CD4-positive, alpha-beta memory T cell (primary cell): ENCODE data around the gene SRCIN1. TPM values are rescaled to one million over a fixed set of nuclear protein-coding genes. Genes with fewer than 3 reads are reported as not detected.
"Not testable (repeated sequence)": the region's sequence is repeated elsewhere in the genome, so short reads cannot be mapped to it uniquely, and the experiment has no call there.

ENCODE experiments used
- CTCF ChIA-PET: fragments of 350-600 bp; sonication (Branson Sonifier 250); formaldehyde crosslinking; loops from one replicate; lab custom pipeline; 2021; ENCODE audit warnings: inconsistent platforms; ENCODE audit not compliant: partially characterized antibody; lab: Charles Lee
- POLR2A ChIA-PET: fragments of 350-600 bp; sonication (Branson Sonifier 250); formaldehyde crosslinking; loops from one replicate; lab custom pipeline; 2021; ENCODE audit not compliant: partially characterized antibody; lab: Charles Lee
- DNase-seq, 5 donors: peaks; one replicate each; pipeline versions ENCODE4 v3.0.0 to v3.0.0-alpha.2; 2020 to 2022; ENCODE audit warnings: mixed read lengths in 1 of 5
- H3K27ac ChIP-seq: one replicate; pipeline ENCODE4 v1.7.0; 2013; ENCODE audit warnings: low read depth, low read length
- H3K27me3 ChIP-seq: 2 replicates; pipeline ENCODE4 v1.7.0; 2013; ENCODE audit warnings: mild to moderate bottlenecking, low read length, moderate library complexity; ENCODE audit not compliant: insufficient read depth
- H3K36me3 ChIP-seq: 2 replicates; pipeline ENCODE4 v1.7.0; 2013; ENCODE audit warnings: mild to moderate bottlenecking, low read length, moderate library complexity; ENCODE audit not compliant: insufficient read depth
- H3K4me1 ChIP-seq: 2 replicates; pipeline ENCODE4 v1.7.0; 2013; ENCODE audit warnings: mild to moderate bottlenecking, low read length, moderate library complexity; ENCODE audit not compliant: insufficient read depth
- H3K4me3 ChIP-seq, 2 donors: one replicate each; pipeline ENCODE4 v1.7.0; 2013; ENCODE audit warnings: low read length in 2 of 2, mild to moderate bottlenecking in 1 of 2
- H3K9me3 ChIP-seq, 2 donors: one replicate each; pipeline ENCODE4 v1.7.0; 2013; ENCODE audit warnings: low read length in 2 of 2, control low read depth in 1 of 2; ENCODE audit not compliant: control insufficient read depth in 1 of 2
- H3K27ac Mint-ChIP-seq, 7 donors: one replicate each; pipeline ENCODE4 v1.8.0; 2020 to 2021; ENCODE audit warnings: mixed read lengths in 7 of 7, mild to moderate bottlenecking in 6 of 7, inconsistent platforms in 3 of 7, moderate library complexity in 3 of 7
- H3K27me3 Mint-ChIP-seq, 2 donors: one replicate each; pipeline ENCODE4 v1.8.0; 2020 to 2021; ENCODE audit warnings: mixed read lengths in 2 of 2
- H3K36me3 Mint-ChIP-seq, 2 donors: one replicate each; pipeline ENCODE4 v1.8.0; 2020 to 2021; ENCODE audit warnings: mixed read lengths in 2 of 2, inconsistent platforms in 1 of 2, mild to moderate bottlenecking in 1 of 2
- H3K4me1 Mint-ChIP-seq, 4 donors: one replicate each; pipeline ENCODE4 v1.8.0; 2020 to 2021; ENCODE audit warnings: mixed read lengths in 4 of 4, mild to moderate bottlenecking in 1 of 4
- H3K4me3 Mint-ChIP-seq, 8 donors: one replicate each; pipeline ENCODE4 v1.8.0; 2020 to 2021; ENCODE audit warnings: mixed read lengths in 8 of 8, mild to moderate bottlenecking in 7 of 8, moderate library complexity in 6 of 8, inconsistent platforms in 3 of 8
- H3K9me3 Mint-ChIP-seq, 8 donors: one replicate each; pipeline ENCODE4 v1.8.0; 2020 to 2021; ENCODE audit warnings: mixed read lengths in 8 of 8, mild to moderate bottlenecking in 5 of 8, inconsistent platforms in 3 of 8, moderate library complexity in 1 of 8
- intact Hi-C: fragments of 100-400 bp; cut with micrococcal nuclease; formaldehyde crosslinking; loops from one replicate; pipeline ENCODE4 v1.15.1; 2023
- polyA plus RNA-seq, 2 donors: library from polyadenylated mRNA; unstranded; fragments of 300-500 nt; fragmentation: Illumina TruSeq; gene quantifications; one replicate each; pipeline ENCODE4 v1.2.3, GENCODE V29; 2021
- total RNA-seq, 2 experiments: library from RNA; stranded (reverse); gene quantifications; one replicate each; pipeline ENCODE4 v1.2.3, GENCODE V29; 2021

SRCIN1 gene
- total and polyA plus RNA-seq, 4 experiments from 2014 or later, result 0.28 to 0.79 TPM; not detected in 2

- H3K27ac ChIP-seq, result no peak overlapping the region
- CTCF ChIA-PET, result no interaction called here
- intact Hi-C loops, result no loop called here
These were observed 32.2 kb upstream of the SRCIN1 start for GRCh38 chr17:38637951-38638350.

DNA sequence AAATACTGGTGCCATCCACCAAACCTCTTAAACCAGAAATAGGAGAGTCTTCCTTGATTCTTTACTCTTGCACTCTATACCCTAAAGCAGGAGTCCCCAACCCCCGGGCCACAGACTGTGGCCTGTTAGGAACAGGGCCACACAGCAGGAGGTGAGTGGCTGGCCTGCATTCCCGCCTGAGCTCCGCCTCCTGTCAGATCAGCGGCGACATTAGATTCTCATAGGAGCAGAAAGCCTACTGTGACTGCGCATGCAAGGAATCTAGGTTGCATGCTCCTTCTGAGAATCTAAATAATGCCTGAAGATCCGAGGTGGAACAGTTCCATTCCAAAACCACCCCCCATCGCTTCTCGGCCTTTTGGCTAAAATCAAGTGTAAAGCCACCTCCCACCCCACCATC lies 30.3 kb upstream of the SRCIN1 start:
- Mint-ChIP-seq H3K9me3 (peaks cover 0 to 2% (median 0%) of the 10 kb centered on the region in 8 donors), H3K36me3 (no peaks in the 10 kb centered on the region), H3K4me3 (no peak overlapping the region), H3K27me3 (peaks cover 17 to 18% of the 10 kb centered on the region in 2 donors), H3K27ac (no peak overlapping the region), H3K4me1 (no peaks in the 10 kb centered on the region)
- ChIA-PET POLR2A (no interaction called here), CTCF (no interaction called here)
- no peak for DNase-seq
- H3K27me3 ChIP-seq, result no peaks in the 10 kb centered on the region
- no peaks in the 10 kb centered on the region for H3K9me3 ChIP-seq
- no peaks in the 10 kb centered on the region for H3K36me3 ChIP-seq
- H3K27ac ChIP-seq, result no peak overlapping the region
- H3K4me1 ChIP-seq, result no peaks in the 10 kb centered on the region
- no peak overlapping the region for H3K4me3 ChIP-seq
- intact Hi-C loops, result no loop called here

More at GRCh38 chr17:38637951-38638350, 32.2 kb upstream of the SRCIN1 start:
- Mint-ChIP-seq H3K36me3 (no peaks in the 10 kb centered on the region), H3K4me3 (no peak overlapping the region), H3K27ac (no peak overlapping the region), H3K27me3 (peaks cover 15 to 21% of the 10 kb centered on the region in 2 donors), H3K9me3 (peaks cover 0 to 2% (median 0%) of the 10 kb centered on the region in 8 donors), H3K4me1 (no peaks in the 10 kb centered on the region)
- Histone ChIP-seq H3K9me3 (no peaks in the 10 kb centered on the region), H3K27me3 (no peaks in the 10 kb centered on the region), H3K4me1 (no peaks in the 10 kb centered on the region), H3K4me3 (no peak overlapping the region), H3K36me3 (no peaks in the 10 kb centered on the region)
- no peak for DNase-seq
- POLR2A ChIA-PET, result no interaction called here

DNA sequence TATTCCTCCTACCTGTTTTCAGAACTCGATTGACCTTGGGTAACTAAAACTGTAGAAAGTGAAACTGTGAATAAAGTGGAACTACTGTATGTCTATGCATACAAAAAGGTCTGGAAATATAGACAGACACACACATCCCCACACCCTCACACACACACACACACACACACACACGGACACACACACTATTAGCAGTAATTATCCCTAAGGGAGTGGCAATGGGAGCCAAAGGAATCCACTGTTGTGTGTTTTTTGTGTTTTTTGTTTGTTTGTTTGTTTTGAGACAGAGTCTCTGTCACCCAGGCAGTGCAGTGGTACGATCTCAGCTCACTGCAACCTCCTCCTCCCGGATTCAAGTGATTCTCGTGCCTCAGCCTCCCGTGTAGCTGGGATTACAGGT lies 26.6 kb upstream of the SRCIN1 start:
- Mint-ChIP-seq H3K36me3 (no peaks in the 10 kb centered on the region), H3K27ac (no peak overlapping the region), H3K9me3 (peaks cover 0 to 2% (median 0%) of the 10 kb centered on the region in 8 donors), H3K4me3 (no peak overlapping the region), H3K4me1 (no peaks in the 10 kb centered on the region), H3K27me3 (peaks cover 10 to 17% of the 10 kb centered on the region in 2 donors)
- no peaks in the 10 kb centered on the region for H3K9me3 ChIP-seq
- no peak for DNase-seq
- H3K27ac ChIP-seq, result no peak overlapping the region
- no peaks in the 10 kb centered on the region for H3K4me1 ChIP-seq
- no peak overlapping the region for H3K4me3 ChIP-seq
- CTCF ChIA-PET, result no interaction called here
- H3K36me3 ChIP-seq, result no peaks in the 10 kb centered on the region
- intact Hi-C loops, result no loop called here
- POLR2A ChIA-PET, result no interaction called here
- no peaks in the 10 kb centered on the region for H3K27me3 ChIP-seq

GRCh38 chr17:38628441-38628840 lies 22.7 kb upstream of the SRCIN1 start:
- POLR2A ChIA-PET, result no interaction called here
- H3K27ac Mint-ChIP-seq, result no peak overlapping the region

GRCh38 chr17:38627957-38628356 lies 22.2 kb upstream of the SRCIN1 start:
- Mint-ChIP-seq H3K9me3 (no peaks in the 10 kb centered on the region), H3K36me3 (no peaks in the 10 kb centered on the region), H3K27ac (no peak overlapping the region), H3K27me3 (peaks cover 7 to 17% of the 10 kb centered on the region in 2 donors), H3K4me1 (peaks cover 2 to 6% (median 5%) of the 10 kb centered on the region in 4 donors), H3K4me3 (no peak overlapping the region)
- CTCF ChIA-PET, result no interaction called here
- no peaks in the 10 kb centered on the region for H3K9me3 ChIP-seq
- no peaks in the 10 kb centered on the region for H3K27me3 ChIP-seq
- no peak overlapping the region for H3K4me3 ChIP-seq
- intact Hi-C loops, result no loop called here
- no peak for DNase-seq
- POLR2A ChIA-PET, result no interaction called here
- no peak overlapping the region for H3K27ac ChIP-seq
- H3K36me3 ChIP-seq, result no peaks in the 10 kb centered on the region
- H3K4me1 ChIP-seq, result peaks cover 4% of the 10 kb centered on the region

More at GRCh38 chr17:38628441-38628840, 22.7 kb upstream of the SRCIN1 start:
- H3K4me1 ChIP-seq, result peaks cover 4% of the 10 kb centered on the region
- H3K36me3 ChIP-seq, result no peaks in the 10 kb centered on the region
- Mint-ChIP-seq H3K27me3 (peaks cover 7 to 17% of the 10 kb centered on the region in 2 donors), H3K4me1 (peaks cover 2 to 6% (median 5%) of the 10 kb centered on the region in 4 donors), H3K9me3 (no peaks in the 10 kb centered on the region), H3K36me3 (no peaks in the 10 kb centered on the region), H3K4me3 (no peak overlapping the region)
- DNase-seq, result no peak
- no peak overlapping the region for H3K27ac ChIP-seq
- H3K27me3 ChIP-seq, result no peaks in the 10 kb centered on the region
- CTCF ChIA-PET, result no interaction called here
- no peak overlapping the region for H3K4me3 ChIP-seq
- no peaks in the 10 kb centered on the region for H3K9me3 ChIP-seq
- intact Hi-C loops, result no loop called here

- H3K4me1 ChIP-seq, H3K36me3 Mint-ChIP-seq, CTCF ChIA-PET, H3K4me3 Mint-ChIP-seq, H3K4me1 Mint-ChIP-seq, H3K27ac ChIP-seq, H3K4me3 ChIP-seq, intact Hi-C loops, H3K9me3 Mint-ChIP-seq, H3K36me3 ChIP-seq, H3K9me3 ChIP-seq, DNase-seq, H3K27me3 ChIP-seq, POLR2A ChIA-PET: not testable (repeated sequence)
- peaks cover 9 to 23% of the 10 kb centered on the region in 2 donors for H3K27me3 Mint-ChIP-seq
- H3K27ac Mint-ChIP-seq, result peak overlapping the region in 1 of 7 donors; percentile 23
These were observed 21.0 kb upstream of the SRCIN1 start for GRCh38 chr17:38626606-38627226.

- H3K27me3 Mint-ChIP-seq, result peaks cover 17 to 29% of the 10 kb centered on the region in 2 donors
- H3K4me3 Mint-ChIP-seq, result peak overlapping the region in 1 of 8 donors; percentile 22
- no peaks in the 10 kb centered on the region for H3K9me3 Mint-ChIP-seq
- intact Hi-C loops, result no loop called here
- no peaks in the 10 kb centered on the region for H3K36me3 Mint-ChIP-seq
- Histone ChIP-seq H3K36me3 (no peaks in the 10 kb centered on the region), H3K27me3 (no peaks in the 10 kb centered on the region), H3K4me3 (no peak overlapping the region), H3K9me3 (no peaks in the 10 kb centered on the region), H3K4me1 (peaks cover 4% of the 10 kb centered on the region), H3K27ac (no peak overlapping the region)
- H3K27ac Mint-ChIP-seq, result no peak overlapping the region
- H3K4me1 Mint-ChIP-seq, result peaks cover 2 to 6% (median 5%) of the 10 kb centered on the region in 4 donors
- POLR2A ChIA-PET, result no interaction called here
- DNase-seq, result no peak
- CTCF ChIA-PET, result no interaction called here
These were observed 19.7 kb upstream of the SRCIN1 start for GRCh38 chr17:38625482-38625881.
